AG04450 (cell line): ENCODE measurements around the gene MKNK1. TPM values are rescaled to one million over a fixed set of nuclear protein-coding genes. Genes with fewer than 3 reads are reported as not detected.

Experiments
- CTCF ChIA-PET: fragments of 300-600, 350-600 bp; formaldehyde crosslinking; extraction: SDS; loops from one replicate; lab custom pipeline; 2022; ENCODE audit warnings: antibody characterized with exemption, inconsistent platforms; lab: Charles Lee
- POLR2A ChIA-PET: fragments of 350-600 bp; formaldehyde crosslinking; extraction: SDS; loops from one replicate; lab custom pipeline; 2021; ENCODE audit warnings: antibody characterized with exemption, inconsistent platforms; lab: Yijun Ruan, JAX
- DNase-seq: peaks from one replicate; pipeline ENCODE4 v3.0.0-alpha.2; 2011; ENCODE audit warnings: low read depth, low spot score
- H3K27ac ChIP-seq: one replicate; pipeline ENCODE4 v1.5.1; 2012; ENCODE audit warnings: low read depth, low read length, control low read depth
- H3K27me3 ChIP-seq: one replicate; pipeline ENCODE4 v1.6.0; 2012; ENCODE audit warnings: low read length; ENCODE audit not compliant: control insufficient read depth, insufficient read depth
- H3K4me3 ChIP-seq: 2 replicates; pipeline ENCODE4 v1.5.1; 2011; ENCODE audit warnings: mild to moderate bottlenecking, low read depth, low read length, control low read depth
- H3K9me3 ChIP-seq: 2 replicates; pipeline ENCODE4 v1.5.1; 2012; ENCODE audit warnings: low read length; ENCODE audit not compliant: control insufficient read depth, insufficient read depth
- CTCF ChIP-seq: IDR thresholded peaks from 2 replicates; pipeline ENCODE4 v1.5.1; 2011; ENCODE audit warnings: low read depth, low read length, control low read depth, inconsistent platforms
- polyA plus RNA-seq: library from polyadenylated mRNA; depleted of rRNA; stranded (reverse); fragments of >200 nt; gene quantifications from 2 replicates; pipeline ENCODE4 v1.2.3, GENCODE V29; 2011

MKNK1 gene
- polyA plus RNA-seq, 1 experiment, result 41.5 TPM

- POLR2A ChIA-PET, result no interaction called here
- Histone ChIP-seq H3K4me3 (no peak overlapping the region), H3K27me3 (peaks cover 16% of the 10 kb centered on the region), H3K27ac (no peak overlapping the region), H3K9me3 (no peaks in the 10 kb centered on the region; the same call in 1 of the 2 replicates)
- CTCF ChIA-PET, result interaction anchor here (1.0 kb wide), 1 partner anchor 10 kb away, joined by 3 read pairs; no protein-coding TSS in a partner anchor
- DNase-seq, result no peak
- no peak for TF ChIP-seq CTCF
These were observed 48.0 kb downstream of the MKNK1 start for GRCh38 chr1:46555826-46556619.

- DNase-seq, result no peak
- Histone ChIP-seq H3K27ac (no peak overlapping the region), H3K27me3 (peaks cover 20% of the 10 kb centered on the region), H3K4me3 (no peak overlapping the region), H3K9me3 (no peaks in the 10 kb centered on the region; the same call in 1 of the 2 replicates)
- no peak for TF ChIP-seq CTCF
- ChIA-PET POLR2A (no interaction called here), CTCF (interaction anchor here (1.0 to 1.3 kb wide), 2 partner anchors 9 to 170 kb away, joined by 3 read pairs; no protein-coding TSS in a partner anchor)
These were observed 49.3 kb downstream of the MKNK1 start for GRCh38 chr1:46554597-46555381.

- POLR2A ChIA-PET, result no interaction called here
These were observed 49.9 kb downstream of the MKNK1 start for GRCh38 chr1:46554236-46554596.

GRCh38 chr1:46553506-46553905 is 50.6 kb downstream of the MKNK1 start:
- H3K4me3 ChIP-seq, result no peak overlapping the region
- ChIA-PET CTCF (interaction anchor here (0.7 to 1.3 kb wide), 3 partner anchors 18 to 171 kb away, joined by 3 read pairs; a partner anchor contains a TSS), POLR2A (no interaction called here)
- peaks cover 26% of the 10 kb centered on the region for H3K27me3 ChIP-seq
- no peak overlapping the region for H3K27ac ChIP-seq
- TF ChIP-seq CTCF, result no peak
- no peak for DNase-seq
- no peaks in the 10 kb centered on the region; the same call in 1 of the 2 replicates for H3K9me3 ChIP-seq

More at GRCh38 chr1:46554236-46554596, 49.9 kb downstream of the MKNK1 start:
- no peak for DNase-seq
- Histone ChIP-seq H3K4me3 (no peak overlapping the region), H3K9me3 (no peaks in the 10 kb centered on the region; the same call in 1 of the 2 replicates), H3K27ac (no peak overlapping the region), H3K27me3 (peaks cover 24% of the 10 kb centered on the region)
- no peak for TF ChIP-seq CTCF
- CTCF ChIA-PET, result interaction anchor here (1.3 kb wide), 1 partner anchor 170 kb away, joined by 3 read pairs; no protein-coding TSS in a partner anchor
